HG03097 (cell line): ENCODE data around the gene DYNAP.

Experiments used
- ATAC-seq: cut with Tn5 transposase; IDR thresholded peaks from one replicate; pipeline ENCODE4 v1.9.1; 2021; ENCODE audit not compliant: unreplicated experiment, low FRiP score

DYNAP gene, protein sequence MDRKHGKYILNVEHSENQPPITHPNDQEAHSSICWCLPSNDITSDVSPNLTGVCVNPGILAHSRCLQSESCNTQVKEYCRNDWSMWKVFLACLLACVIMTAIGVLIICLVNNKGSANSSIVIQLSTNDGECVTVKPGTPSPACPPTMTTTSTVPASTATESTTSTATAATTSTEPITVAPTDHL

GRCh38 chr18:54590945-54591344 lies at the start of gene DYNAP:
TSS of gene DYNAP (plus strand) at chr18:54591245. CDS start at chr18:54591283, 38 bp downstream.
- no peak for ATAC-seq

- ATAC-seq: no peak
Observed at GRCh38 chr18:54551590-54551989, 39.5 kb upstream of the DYNAP start.

- ATAC-seq: no peak
Observed at GRCh38 chr18:54555286-54555685, 35.8 kb upstream of the DYNAP start.

DNA sequence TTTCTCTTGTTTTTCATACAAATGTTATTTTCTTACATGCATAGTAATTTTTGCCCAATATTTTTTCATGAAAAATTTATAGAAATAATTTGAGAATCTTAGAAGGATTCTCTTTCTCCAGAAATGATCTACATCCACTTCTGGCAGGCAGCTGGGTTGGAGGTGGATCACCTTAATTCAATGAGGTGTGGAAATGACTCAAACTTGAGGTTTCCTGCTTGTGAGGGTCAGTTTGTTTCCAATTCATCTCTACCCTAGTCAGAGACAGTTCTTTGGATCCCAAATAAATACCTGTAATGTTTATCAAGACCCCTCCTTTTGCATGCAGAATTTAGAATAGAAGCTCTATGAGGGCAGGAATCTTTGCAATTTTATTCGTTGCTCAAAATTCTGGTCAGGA lies 35.0 kb upstream of the DYNAP start:
- no peak for ATAC-seq

- ATAC-seq: no peak
Observed at GRCh38 chr18:54557958-54558357, 33.1 kb upstream of the DYNAP start.

- no peak for ATAC-seq
Observed at GRCh38 chr18:54558609-54559585, 32.1 kb upstream of the DYNAP start.

- no peak for ATAC-seq
Observed at GRCh38 chr18:54561706-54562267, 29.3 kb upstream of the DYNAP start.

DNA sequence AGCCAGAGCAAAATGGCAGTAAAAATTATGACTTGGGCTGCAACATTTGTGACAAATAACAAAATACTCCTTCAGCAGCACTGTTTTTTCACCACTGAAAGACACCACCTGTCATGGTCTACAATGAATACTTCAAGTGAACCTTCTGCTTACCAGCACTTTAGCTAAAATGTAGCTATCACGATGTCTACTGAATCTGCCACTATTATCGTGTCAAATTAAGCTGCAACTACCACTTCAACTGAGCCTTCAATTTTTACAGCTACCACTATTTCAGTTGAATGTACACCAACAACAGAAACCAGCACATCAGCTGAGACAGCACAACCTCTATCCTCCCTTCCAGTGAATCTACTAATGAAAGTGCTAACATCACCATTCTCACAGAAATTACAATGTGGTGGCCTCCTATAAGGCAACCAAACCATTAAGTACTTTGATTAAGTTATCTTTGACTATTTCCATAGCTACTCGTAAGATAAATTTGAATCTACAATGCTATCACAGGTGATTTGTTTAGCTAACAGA lies 10.8 kb upstream of the DYNAP start:
- no peak for ATAC-seq

DNA sequence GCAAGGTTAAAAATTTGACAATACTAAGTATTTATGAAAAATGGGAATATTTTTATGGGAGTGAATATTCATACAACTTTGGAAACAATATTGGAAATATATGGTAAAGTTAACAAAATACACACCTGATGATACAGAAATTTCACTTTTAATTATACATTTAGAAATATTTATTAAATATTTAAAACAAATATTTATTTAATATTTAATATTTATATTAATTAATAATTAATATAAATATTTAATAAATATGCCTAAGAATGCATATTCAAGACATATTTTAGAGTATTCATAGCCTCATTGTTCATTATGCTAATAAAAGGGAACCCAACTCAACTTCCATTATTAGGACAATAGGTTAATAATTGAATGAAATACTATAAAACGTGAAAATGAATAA lies 7.0 kb upstream of the DYNAP start:
- ATAC-seq: no peak

DNA sequence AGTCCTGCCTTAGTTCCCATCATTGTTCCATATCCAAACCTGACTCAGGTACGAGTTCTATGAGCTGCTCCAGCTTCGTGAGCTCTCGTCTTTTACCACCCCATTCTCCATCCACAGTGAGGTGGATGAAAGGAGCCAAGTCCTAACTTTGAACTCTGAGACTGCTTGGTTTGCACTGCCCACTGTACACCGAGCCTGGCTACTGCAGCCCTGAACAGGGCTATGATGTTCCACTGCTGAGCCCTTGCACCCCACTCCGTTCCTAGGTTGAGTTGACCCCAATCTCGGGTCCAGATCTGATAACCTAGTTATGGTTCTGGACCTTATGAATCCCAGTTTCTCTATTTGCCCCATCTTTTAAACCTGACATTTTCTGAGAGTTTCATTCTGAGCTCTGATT lies 5.3 kb upstream of the DYNAP start:
- ATAC-seq: no peak

- no peak for ATAC-seq
Observed at GRCh38 chr18:54604211-54604610, 13.2 kb downstream of the DYNAP start.

- ATAC-seq: no peak
Observed at GRCh38 chr18:54606835-54607212, 15.8 kb downstream of the DYNAP start.

DNA sequence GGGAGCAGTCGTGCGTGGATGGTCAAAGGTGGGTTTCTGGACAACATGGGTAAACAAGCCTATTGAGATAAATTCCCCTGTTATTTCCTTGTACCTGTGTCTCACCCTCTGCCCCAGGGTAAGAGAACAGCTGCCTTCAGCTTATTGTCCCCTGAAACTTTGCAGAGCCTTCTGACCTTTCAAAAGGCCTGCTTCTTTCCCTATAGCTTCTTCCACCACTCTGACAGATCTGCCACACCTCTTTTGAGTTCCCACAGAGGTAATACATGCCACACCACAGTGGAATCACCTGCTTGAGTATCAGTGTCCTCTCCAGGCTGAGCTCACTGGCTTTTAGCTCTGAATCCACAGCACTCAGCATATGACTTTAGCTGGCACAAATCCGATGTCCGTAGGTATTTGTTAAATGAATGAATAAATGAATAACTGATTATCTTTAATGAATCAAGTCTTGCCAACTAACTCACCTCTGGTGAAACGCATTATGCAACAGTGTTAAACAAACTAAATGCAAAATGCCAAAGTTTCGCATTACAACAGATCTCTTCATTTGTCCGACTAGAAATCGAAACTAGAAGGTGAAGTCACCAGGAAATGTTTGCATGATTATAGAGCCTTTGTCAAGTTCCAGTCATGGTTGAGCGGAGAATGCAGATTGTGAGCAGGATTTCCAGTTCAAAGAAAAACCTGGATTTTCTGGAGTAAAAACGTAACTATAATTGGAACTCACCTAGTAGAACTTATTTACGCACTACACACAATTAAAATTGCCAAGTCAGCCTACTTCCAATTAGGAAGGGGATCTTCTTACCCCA lies 16.4 kb downstream of the DYNAP start:
- ATAC-seq: no peak

- ATAC-seq: no peak
Observed at GRCh38 chr18:54608028-54608642, 17.1 kb downstream of the DYNAP start.

GRCh38 chr18:54611816-54612215 lies 20.8 kb downstream of the DYNAP start:
- no peak for ATAC-seq

GRCh38 chr18:54612237-54612636 lies 21.2 kb downstream of the DYNAP start:
- no peak for ATAC-seq

- ATAC-seq: no peak
Observed at GRCh38 chr18:54613174-54613573, 22.1 kb downstream of the DYNAP start.

DNA sequence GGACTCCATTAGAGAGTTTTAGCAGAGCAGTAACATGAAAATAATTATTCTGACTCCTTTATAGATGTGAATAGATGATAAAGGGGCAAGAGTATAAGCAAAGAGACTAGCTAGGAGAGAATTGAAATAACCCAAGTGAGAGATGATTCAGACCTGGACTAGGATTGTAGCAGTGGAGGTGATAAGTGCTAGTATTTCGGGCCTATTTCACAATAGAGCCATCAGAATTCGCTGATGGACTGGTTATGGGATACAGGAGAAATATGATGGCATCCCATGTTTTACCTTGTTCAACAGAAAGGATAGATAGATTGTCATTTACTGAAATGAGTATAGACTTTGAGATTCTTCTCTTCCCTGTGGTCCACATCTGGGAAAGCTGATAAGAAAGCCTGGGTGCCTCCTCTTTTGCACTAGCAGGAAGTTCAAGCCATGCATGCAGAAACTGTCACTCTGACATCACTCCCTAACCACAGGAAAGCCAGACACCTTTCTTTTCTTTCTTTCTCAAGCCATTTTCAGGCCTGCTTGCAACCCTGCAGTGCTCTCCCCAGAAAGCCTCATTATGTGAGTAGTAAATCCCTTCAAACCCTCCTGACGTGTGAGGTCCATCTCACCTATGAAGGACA lies 25.3 kb downstream of the DYNAP start:
- peak; percentile 84 for ATAC-seq

GRCh38 chr18:54622084-54622483 lies 31.0 kb downstream of the DYNAP start:
- no peak for ATAC-seq

GRCh38 chr18:54626779-54627178 lies 35.7 kb downstream of the DYNAP start:
- no peak for ATAC-seq
